HG02938 (cell line): Measurements from ENCODE around the gene ZNF649.
"Not testable (repeated sequence)": the region's sequence is repeated elsewhere in the genome, so short reads cannot be mapped to it uniquely, and the experiment has no call there.

Source experiments
- ATAC-seq: cut with Tn5 transposase; IDR thresholded peaks from one replicate; pipeline ENCODE4 v1.9.1; 2021; ENCODE audit warnings: mild to moderate bottlenecking, moderate library complexity; ENCODE audit not compliant: unreplicated experiment

The ZNF649 gene

DNA sequence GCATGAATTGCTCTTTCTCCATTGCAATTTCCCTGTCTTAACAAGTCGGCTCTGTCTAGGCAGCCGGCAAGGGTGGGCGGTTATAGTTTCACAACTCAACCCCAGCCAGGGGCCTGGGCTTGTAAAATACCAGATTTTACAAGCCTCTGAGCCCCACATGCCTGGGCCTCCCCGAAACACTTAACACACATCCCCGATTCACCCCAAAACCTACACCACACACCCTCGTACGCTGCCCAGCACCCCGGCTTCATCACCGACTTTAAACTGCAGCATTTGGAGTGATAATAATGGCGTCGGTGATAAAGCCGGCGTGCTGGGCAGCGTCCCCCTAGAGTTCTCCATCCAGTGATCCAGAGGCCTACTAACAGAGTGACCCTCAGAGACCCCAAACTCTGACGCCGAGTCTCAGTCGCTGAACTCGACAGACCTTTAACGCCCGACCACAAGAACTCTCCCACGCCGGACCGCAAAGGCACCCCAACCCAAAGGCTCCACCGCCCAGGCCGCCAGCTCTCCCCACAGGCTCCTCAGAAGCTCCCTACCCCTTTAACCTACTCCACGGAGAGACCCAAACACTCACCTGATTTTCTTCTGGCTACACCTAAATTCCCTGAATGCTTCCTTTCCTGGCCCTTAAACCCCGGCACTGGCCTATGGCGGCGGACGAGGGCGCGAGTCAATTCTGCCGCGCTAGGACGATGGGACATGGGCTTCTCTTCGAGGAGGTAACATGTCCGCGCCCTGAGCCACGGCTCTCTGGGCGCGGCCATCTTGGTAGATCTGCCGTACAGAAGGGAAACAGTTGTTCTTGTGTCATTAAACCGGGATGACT, at the start of gene ZNF649:
TSS of gene ZNF649 (minus strand) at position 687 of the 835 bp plus-strand sequence. CDS start 4,910 bp downstream, outside the sequence.
- no peak for ATAC-seq

DNA sequence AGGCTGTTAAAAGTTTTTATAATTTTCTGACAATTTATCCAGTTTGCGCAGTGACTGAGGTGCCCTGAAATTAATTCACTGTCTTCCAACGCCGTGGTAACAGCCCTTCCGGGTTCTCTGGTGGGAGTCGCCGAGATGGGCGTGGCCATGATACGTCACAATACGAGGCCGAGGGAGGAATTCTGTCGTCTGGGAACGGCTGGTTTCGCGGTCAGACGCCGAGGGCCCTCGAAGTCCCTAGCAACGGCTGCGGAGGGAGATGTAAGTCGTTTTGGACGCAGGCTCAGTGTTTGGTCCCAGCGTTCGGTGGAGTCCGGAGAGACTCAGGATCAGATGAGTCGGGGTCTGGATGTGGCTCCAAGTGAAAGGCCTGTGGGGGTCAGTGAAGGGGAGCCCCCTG, 44.2 kb upstream of the ZNF649 start:
- no peak for ATAC-seq

DNA sequence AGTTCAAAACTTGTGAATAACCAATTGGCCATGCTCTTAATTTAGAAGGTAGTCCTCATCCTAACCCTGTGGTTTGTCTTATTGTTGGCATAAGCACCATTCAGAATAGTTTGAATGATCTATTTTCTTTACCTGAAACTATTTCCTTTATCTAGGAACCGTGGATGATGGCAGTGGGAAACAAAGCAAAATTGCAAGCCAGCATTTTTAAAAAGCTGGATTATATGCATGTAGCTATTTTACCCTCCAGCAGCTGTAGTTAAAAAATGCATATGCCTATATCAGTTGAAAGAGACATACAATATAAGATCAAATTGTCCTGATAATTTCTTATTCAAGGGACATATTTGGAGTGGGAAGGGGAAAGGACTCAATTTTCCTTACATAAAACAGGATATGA, 41.8 kb upstream of the ZNF649 start:
- no peak for ATAC-seq

DNA sequence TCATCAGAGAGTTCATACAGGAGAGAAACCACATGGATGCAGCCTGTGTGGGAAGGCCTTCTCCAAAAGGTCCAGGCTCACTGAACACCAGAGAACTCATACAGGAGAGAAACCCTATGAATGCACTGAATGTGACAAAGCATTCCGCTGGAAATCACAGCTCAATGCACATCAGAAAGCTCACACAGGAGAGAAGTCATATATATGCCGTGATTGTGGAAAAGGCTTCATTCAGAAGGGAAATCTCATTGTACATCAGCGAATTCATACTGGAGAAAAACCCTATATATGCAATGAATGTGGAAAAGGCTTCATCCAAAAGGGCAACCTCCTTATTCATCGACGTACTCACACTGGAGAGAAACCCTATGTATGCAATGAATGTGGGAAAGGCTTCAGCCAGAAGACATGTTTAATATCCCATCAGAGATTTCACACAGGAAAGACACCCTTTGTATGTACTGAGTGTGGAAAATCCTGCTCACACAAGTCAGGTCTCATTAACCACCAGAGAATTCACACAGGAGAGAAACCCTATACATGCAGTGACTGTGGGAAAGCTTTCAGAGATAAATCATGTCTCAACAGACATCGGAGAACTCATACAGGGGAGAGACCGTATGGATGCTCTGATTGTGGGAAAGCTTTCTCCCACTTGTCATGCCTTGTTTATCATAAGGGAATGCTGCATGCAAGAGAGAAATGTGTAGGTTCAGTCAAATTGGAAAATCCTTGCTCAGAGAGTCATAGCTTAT, 40.2 kb upstream of the ZNF649 start:
- no peak for ATAC-seq

DNA sequence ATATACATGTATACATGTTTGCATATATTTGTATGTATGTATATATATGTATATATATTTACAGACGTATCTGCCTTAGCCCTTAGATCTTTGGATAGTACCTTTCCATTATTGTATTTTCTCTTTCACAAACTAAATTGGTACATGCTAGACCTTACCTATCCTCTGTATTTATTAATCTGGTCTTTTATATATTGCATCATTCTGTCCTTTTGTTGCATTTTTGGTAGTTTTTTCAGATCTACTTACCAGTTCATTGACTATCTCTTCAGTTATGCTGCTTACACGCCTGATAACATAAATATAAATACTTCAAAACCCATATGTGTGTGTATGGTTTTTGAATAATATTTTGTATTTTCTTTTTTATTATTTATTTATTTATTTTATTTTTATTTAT, 34.1 kb upstream of the ZNF649 start:
- ATAC-seq = no peak

GRCh38 chr19:51931921-51932320, 27.1 kb upstream of the ZNF649 start:
- ATAC-seq = no peak

GRCh38 chr19:51927859-51928258, 23.0 kb upstream of the ZNF649 start:
- ATAC-seq = no peak

GRCh38 chr19:51926784-51927741, 22.2 kb upstream of the ZNF649 start, which contains the start of gene ZNF613:
ZNF613 (plus strand) TSS chr19:51927472; CDS start chr19:51936221, 8,749 bp downstream.
- no peak for ATAC-seq

GRCh38 chr19:51926426-51926783, 21.6 kb upstream of the ZNF649 start:
- no peak for ATAC-seq

GRCh38 chr19:51921949-51922348, 17.1 kb upstream of the ZNF649 start:
- no peak for ATAC-seq

GRCh38 chr19:51919606-51920005, 14.8 kb upstream of the ZNF649 start:
- ATAC-seq = no peak

- no peak for ATAC-seq
These were observed 11.3 kb upstream of the ZNF649 start for GRCh38 chr19:51916167-51916566.

DNA sequence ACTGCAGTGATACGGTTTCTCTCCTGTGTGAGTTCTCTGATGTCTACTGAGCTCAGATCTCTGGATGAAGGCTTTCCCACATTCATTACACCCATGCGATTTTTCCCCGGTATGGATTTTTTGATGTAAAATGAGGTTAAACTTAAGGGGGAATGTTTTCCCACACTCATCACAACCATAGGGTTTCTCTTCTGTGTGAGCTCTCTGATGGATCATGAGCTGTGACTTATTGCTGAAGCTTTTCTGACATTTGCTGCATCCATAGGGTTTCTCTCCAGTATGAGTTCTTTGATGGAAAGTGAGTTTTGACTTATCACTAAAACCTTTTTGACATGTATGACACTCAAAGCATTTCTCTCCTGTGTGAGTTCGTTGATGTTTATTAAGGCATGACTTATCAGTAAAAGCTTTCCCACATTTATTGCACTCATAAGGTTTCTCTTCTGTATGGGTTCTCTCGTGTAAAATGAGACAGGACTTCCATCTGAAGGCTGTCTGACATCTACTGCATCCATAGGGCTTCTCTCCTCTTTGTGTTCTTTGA, 10.6 kb upstream of the ZNF649 start:
- ATAC-seq = no peak

GRCh38 chr19:51907981-51908380, 3.2 kb upstream of the ZNF649 start:
- ATAC-seq = not testable (repeated sequence)

GRCh38 chr19:51906108-51906507, 1.3 kb upstream of the ZNF649 start:
- not testable (repeated sequence) for ATAC-seq

- not testable (repeated sequence) for ATAC-seq
These were observed 822 bp upstream of the ZNF649 start for GRCh38 chr19:51905639-51906038.

DNA sequence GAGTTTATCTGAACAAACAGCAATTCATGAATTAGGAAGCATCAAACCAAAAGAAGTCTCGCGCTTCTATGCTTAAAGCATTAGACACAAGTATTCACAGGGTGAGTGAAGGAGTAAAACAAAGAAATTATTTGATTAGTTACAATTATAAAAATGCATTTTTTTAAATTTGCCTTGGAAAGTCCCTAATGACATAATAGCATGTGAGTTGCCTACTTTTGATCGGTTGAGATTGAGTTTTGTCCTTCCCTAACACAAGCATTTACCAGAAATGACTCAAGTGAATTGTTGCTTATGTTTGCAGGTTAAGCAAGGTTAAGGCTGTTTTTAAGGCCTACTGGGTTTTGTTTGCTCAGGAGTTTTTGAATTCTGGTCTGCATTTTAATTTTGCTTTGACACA, 389 bp upstream of the ZNF649 start:
- ATAC-seq = no peak

DNA sequence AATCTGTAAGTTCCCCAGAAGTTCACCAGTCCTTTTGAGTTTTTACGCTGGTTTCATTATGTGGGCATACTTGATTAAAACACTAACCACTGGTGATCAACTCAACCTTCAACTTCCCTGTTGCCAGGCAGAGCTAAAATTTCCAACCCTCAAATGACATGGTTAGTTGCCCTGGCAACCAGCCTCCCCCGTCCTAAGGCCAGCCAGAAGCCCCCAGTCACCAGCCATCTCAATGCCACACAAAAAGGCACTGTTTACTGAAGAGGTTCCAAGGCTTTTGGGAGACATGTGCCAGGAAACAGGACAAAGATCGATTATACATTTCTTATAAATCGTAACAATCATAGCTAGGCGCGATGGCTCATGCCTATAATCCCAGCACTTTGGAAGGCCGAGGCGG, 1.6 kb downstream of the ZNF649 start:
- ATAC-seq = no peak

DNA sequence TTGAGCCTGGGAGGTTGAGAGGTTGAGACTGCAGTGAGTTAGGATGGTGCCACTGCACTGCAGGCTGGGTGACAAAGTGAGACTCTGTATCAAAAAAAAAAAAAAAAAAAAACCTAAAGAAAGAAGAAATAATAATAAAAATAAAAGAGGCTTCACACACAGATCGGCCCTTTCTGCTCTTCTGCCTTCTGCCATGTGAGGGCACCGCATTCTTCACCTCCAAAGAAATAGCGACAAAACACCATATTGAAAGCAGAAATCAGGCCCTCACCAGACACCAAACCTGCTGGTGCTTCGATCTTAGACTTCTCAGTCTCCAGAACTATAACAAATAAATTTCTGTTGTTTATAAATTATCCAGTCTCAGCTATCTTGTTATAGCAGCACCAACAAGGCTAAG, 3.0 kb downstream of the ZNF649 start:
- no peak for ATAC-seq

DNA sequence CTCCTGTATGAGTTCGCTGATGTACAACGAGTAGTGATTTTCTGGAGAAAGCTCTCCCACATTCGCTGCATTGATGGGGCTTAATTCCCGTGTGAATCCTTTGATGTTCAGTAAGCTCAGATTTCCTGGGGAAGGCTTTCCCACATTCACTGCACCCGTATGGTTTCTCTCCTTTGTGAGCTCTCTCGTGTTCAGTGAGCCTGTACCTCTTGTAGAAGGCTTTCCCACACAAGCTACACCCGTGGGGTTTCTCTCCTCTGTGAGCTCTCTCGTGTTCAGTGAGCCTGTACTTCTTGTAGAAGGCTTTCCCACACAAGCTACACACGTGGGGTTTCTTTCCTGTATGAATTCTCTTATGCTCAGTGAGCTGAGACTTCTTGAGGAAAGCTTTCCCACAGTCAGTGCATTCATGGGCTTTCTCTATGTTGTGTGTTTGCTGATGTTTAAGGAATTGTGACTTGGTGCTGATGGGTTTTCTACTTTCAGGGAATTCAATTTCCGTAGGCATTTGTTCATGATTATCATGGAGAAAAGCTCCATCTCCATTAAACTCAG, 13.5 kb downstream of the ZNF649 start:
- no peak for ATAC-seq
